Hepatocyte (in vitro differentiated cells): Measurements from ENCODE around the gene VAV2. TPM values are rescaled to one million over a fixed set of nuclear protein-coding genes. Genes with fewer than 3 reads are reported as not detected.

Source experiments
- DNase-seq: peaks from one replicate; pipeline ENCODE4 v3.0.0-alpha.2; 2016; ENCODE audit warnings: low spot score
- H2AFZ ChIP-seq: fragments of 200-600 bp; sonication (generic); 2 replicates; pipeline ENCODE4 v1.6.0; 2016; ENCODE audit warnings: antibody characterized with exemption, mild to moderate bottlenecking
- H3K27ac ChIP-seq: fragments of 200-600 bp; sonication (generic); 2 replicates; pipeline ENCODE4 v1.5.1; 2016; ENCODE audit warnings: mild to moderate bottlenecking
- H3K27me3 ChIP-seq: fragments of 200-600 bp; sonication (generic); 2 replicates; pipeline ENCODE4 v1.6.1; 2016
- H3K36me3 ChIP-seq: fragments of 200-600 bp; sonication (generic); replicated peaks from 2 replicates; pipeline ENCODE4 v1.5.1; 2016; ENCODE audit warnings: low read depth; ENCODE audit not compliant: insufficient read depth
- H3K4me1 ChIP-seq: fragments of 200-600 bp; sonication (generic); 2 replicates; pipeline ENCODE4 v1.5.1; 2016; ENCODE audit warnings: mild to moderate bottlenecking, moderate library complexity; ENCODE audit not compliant: insufficient read depth
- H3K4me2 ChIP-seq: fragments of 200-600 bp; sonication (generic); 2 replicates; pipeline ENCODE4 v1.6.0; 2016
- H3K4me3 ChIP-seq: fragments of 200-600 bp; sonication (generic); 2 replicates; pipeline ENCODE4 v1.5.1; 2016; ENCODE audit warnings: mild to moderate bottlenecking
- H3K79me2 ChIP-seq: fragments of 200-600 bp; sonication (generic); 2 replicates; pipeline ENCODE4 v1.6.0; 2017; ENCODE audit warnings: mild to moderate bottlenecking
- H3K9me2 ChIP-seq: fragments of 200-600 bp; sonication (generic); replicated peaks from 2 replicates; pipeline ENCODE4 v1.6.0; 2017; ENCODE audit warnings: mild to moderate bottlenecking; ENCODE audit not compliant: insufficient read depth
- H3K9me3 ChIP-seq: fragments of 200-600 bp; sonication (generic); 2 replicates; pipeline ENCODE4 v1.5.1; 2016; ENCODE audit warnings: low read depth, mild to moderate bottlenecking
- H4K20me1 ChIP-seq: fragments of 200-600 bp; sonication (generic); 2 replicates; pipeline ENCODE4 v1.6.0; 2016; ENCODE audit warnings: mild to moderate bottlenecking; ENCODE audit not compliant: insufficient read depth, poor library complexity, severe bottlenecking
- CTCF ChIP-seq: fragments of 200-600 bp; sonication (generic); IDR thresholded peaks from 2 replicates; pipeline ENCODE4 v1.5.1; 2016; ENCODE audit warnings: antibody characterized with exemption, mild to moderate bottlenecking; ENCODE audit not compliant: poor library complexity
- EZH2 ChIP-seq: fragments of 200-600 bp; sonication (generic); IDR thresholded peaks from 2 replicates; pipeline ENCODE4 v1.6.1; 2016; ENCODE audit warnings: antibody characterized with exemption, mild to moderate bottlenecking, borderline replicate concordance
- EZH2phosphoT487 ChIP-seq: fragments of 200-600 bp; sonication (generic); IDR thresholded peaks from one replicate; pipeline ENCODE4 v1.6.1; 2018; ENCODE audit warnings: antibody characterized with exemption, mild to moderate bottlenecking, low read depth, moderate library complexity; ENCODE audit not compliant: unreplicated experiment, severe bottlenecking
- WGBS: methylation state at CpG from one replicate; pipeline ENCODE4 v1.1.6; 2016; ENCODE audit warnings: low lambda C conversion rate; ENCODE audit errors: missing lambda C conversion rate; 5-methylcytosine and 5-hydroxymethylcytosine counted together
- polyA plus RNA-seq: library from polyadenylated mRNA; unstranded; fragments of >200 nt; fragmentation: Nextera tagmentation; extraction: Ambion mirVana; gene quantifications from 2 replicates; pipeline ENCODE4 v1.2.1, GENCODE V29; 2016
- total RNA-seq: library from RNA; depleted of rRNA; stranded (reverse); fragments of >200 nt; gene quantifications from 2 replicates; pipeline ENCODE4 v1.2.3, GENCODE V29; 2014

VAV2 gene
- total and polyA plus RNA-seq, 2 experiments from 2014 or later: 24.9 to 27.7 TPM

GRCh38 chr9:133754187-133754586 lies 237.9 kb downstream of the VAV2 start:
- Histone ChIP-seq H3K79me2 (no peaks in the 10 kb centered on the region), H2AFZ (no peak overlapping the region), H3K9me2 (no peaks in the 10 kb centered on the region), H3K36me3 (no peaks in the 10 kb centered on the region), H3K9me3 (peaks cover 4% of the 10 kb centered on the region), H3K27me3 (no peaks in the 10 kb centered on the region), H3K4me1 (no peaks in the 10 kb centered on the region), H4K20me1 (no peaks in the 10 kb centered on the region), H3K4me3 (no peak overlapping the region), H3K27ac (no peak overlapping the region), H3K4me2 (no peak overlapping the region)
- TF ChIP-seq EZH2phosphoT487 (no peak), EZH2 (no peak), CTCF (no peak)
- DNase-seq: no peak
- WGBS: 90% methylated on average over 6 of the region's 6 CpGs

- TF ChIP-seq EZH2phosphoT487: no peak
- no peak for TF ChIP-seq CTCF
- no peak for TF ChIP-seq EZH2
- no peak for DNase-seq
- Histone ChIP-seq H3K9me3 (peaks cover 4% of the 10 kb centered on the region), H3K79me2 (no peaks in the 10 kb centered on the region), H2AFZ (no peak overlapping the region), H3K9me2 (no peaks in the 10 kb centered on the region), H3K36me3 (no peaks in the 10 kb centered on the region), H3K4me2 (no peak overlapping the region), H3K27ac (no peak overlapping the region), H4K20me1 (no peaks in the 10 kb centered on the region), H3K4me3 (no peak overlapping the region), H3K27me3 (no peaks in the 10 kb centered on the region), H3K4me1 (no peaks in the 10 kb centered on the region)
- 69% methylated on average over 9 of the region's 9 CpGs for WGBS
These were observed 239.2 kb downstream of the VAV2 start for GRCh38 chr9:133752739-133753446.

DNA sequence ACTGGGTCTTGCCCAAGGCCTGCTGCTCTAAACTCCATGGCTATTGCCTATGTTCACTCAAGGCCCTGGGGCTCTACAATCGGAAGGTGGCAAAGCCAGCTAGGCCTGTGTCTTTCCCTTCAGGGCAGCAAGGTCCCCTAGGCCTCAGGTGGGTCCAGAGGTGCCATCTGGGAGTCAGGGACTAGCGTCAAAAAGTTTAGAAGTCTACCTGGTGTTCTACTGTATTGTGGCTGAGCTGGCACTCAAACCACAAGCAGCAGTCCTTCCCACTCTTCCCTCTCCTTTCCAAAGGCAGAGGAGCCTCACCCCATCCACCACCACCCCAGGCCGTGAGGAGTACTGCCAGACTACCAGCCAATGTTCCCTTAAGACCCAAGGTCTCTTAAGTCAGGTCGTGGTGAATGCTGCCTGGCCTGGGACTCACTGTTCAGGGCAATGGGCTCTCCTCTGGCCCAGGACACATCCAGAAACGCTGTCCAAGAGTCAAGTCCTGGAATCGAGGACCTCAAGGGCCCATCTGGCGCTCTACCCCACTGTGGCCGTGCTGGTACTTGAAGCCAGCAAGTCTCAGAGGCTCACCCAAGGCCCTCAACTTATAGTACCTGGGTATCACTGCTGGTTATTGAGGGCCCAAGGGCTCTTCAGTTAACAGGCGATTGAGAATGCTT lies 241.0 kb downstream of the VAV2 start:
- TF ChIP-seq CTCF (no peak), EZH2phosphoT487 (no peak), EZH2 (no peak)
- Histone ChIP-seq H3K36me3 (no peaks in the 10 kb centered on the region), H3K4me3 (no peak overlapping the region), H4K20me1 (no peaks in the 10 kb centered on the region), H3K4me1 (no peaks in the 10 kb centered on the region), H3K27me3 (no peaks in the 10 kb centered on the region), H3K27ac (no peak overlapping the region), H2AFZ (no peak overlapping the region), H3K79me2 (no peaks in the 10 kb centered on the region), H3K9me3 (peaks cover 4% of the 10 kb centered on the region), H3K9me2 (no peaks in the 10 kb centered on the region), H3K4me2 (no peak overlapping the region)
- no peak for DNase-seq
- WGBS: 91% methylated on average over 9 of the region's 9 CpGs
